ENCODE results near the gene MAML3.

Gene MAML3

GRCh38 chr4:140156529-140157171 is 2.7 kb upstream of the MAML3 start:
- no peak for DNase-seq (ENCODE audit: low read depth)

GRCh38 chr4:140154572-140154891 is 548 bp upstream of the MAML3 start:
- DNase-seq (ENCODE audit: low read depth), result no peak

DNA sequence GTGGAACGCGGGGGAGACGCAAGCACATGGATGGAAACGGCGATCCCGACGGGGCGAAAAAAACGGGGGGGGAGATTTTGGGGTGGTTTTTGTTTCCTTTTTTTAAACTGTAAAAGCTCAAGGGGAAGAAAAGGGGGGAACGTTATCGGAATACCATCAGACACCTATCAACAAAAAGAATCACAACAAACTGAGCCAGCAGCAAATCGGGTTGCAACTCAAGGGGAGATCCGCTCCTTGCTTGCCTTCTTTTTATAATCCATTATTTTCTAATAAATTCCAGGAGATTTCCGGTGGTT is 616 bp downstream of the MAML3 start:
- DNase-seq (ENCODE audit: low read depth), result no peak

DNA sequence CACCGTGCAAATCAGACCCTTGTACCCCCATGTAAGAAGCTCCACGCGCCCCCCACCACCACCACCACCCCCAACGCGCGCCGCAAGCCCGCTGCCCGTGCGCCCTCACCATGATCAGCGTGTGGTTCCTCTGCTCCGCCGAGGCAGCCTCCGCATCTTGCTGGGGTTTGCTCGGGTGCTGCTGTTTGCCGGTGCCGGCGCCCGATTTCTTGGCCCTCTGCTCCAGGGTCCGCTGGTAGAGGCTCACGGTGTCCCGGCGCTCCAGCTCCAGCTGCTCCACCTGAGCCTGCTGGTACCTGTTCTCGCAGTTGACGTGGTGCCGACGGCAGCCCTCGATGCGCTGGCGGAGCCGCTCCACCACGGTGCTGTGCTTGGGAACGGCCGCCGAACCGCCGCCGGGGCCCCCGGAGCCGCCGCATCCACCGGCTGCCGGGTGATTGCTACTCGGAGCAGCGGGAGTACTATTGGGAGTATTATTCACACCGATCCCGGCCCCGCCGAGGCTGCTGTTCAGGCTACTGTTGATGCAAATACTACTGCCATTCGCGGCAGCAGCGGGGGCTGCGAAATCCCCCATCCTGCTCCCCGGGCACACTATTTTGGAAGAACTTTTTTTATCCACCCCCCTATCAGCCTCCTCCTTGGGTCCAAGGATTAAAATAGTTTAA is 1.1 kb downstream of the MAML3 start:
- no peak for DNase-seq (ENCODE audit: low read depth)

GRCh38 chr4:140152013-140152703 is 1.8 kb downstream of the MAML3 start:
- no peak for DNase-seq (ENCODE audit: low read depth)

GRCh38 chr4:140151699-140152012 is 2.3 kb downstream of the MAML3 start:
- DNase-seq (ENCODE audit: low read depth), result no peak

DNA sequence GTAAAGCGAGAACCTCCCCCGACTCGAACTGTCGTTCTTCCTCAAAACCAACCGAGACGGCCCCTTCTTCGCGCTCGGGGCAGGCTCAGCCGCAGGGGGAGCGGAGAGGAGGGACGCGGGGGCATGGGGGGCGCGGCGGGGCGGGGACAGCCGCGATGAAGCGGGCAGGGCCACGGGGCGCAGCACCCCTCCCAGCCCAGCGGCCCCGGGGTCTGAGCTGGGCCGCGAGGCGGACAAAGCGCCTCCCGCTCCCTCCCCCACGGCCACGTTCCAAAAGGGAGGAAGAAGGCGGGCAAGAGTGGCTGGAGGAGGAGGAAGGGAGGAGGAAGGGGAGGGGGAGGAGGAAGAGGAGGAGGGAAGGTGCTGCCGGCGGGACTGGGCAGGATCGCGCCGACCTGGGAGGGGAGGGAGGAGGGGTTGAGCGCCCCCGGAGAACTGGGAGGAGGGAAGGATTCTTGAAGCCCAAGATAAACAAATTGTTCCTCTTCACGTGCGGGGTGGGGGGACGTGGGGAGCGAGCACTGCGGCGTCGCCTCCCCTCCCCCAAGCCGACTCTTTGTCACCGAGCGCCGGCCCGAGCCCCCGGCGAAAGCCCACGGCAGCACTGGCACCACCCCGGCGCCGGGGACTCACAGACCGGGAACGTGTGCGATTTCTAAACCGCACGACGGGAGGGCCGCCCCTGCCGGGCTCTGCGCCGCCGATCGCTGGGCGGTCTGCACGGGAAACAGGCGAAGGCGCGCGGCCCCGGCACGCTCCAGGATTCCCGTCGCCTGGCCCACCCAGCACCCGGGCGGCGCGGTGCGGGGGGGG is 2.9 kb downstream of the MAML3 start:
- DNase-seq (ENCODE audit: low read depth), result peak; percentile 89

DNA sequence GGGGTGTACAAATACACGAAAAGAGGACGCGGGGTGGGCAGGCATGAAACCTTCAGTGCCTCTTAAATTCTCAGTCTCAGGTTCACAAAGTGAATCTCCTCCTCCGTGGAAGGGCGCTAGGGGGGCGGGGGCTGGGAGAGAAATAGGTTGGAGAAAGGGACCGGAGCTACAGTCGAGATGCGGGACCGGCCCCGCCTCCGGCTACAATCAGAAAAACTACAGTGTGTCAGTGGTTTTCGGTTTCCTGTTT is 3.4 kb downstream of the MAML3 start:
- no peak for DNase-seq (ENCODE audit: low read depth)

DNA sequence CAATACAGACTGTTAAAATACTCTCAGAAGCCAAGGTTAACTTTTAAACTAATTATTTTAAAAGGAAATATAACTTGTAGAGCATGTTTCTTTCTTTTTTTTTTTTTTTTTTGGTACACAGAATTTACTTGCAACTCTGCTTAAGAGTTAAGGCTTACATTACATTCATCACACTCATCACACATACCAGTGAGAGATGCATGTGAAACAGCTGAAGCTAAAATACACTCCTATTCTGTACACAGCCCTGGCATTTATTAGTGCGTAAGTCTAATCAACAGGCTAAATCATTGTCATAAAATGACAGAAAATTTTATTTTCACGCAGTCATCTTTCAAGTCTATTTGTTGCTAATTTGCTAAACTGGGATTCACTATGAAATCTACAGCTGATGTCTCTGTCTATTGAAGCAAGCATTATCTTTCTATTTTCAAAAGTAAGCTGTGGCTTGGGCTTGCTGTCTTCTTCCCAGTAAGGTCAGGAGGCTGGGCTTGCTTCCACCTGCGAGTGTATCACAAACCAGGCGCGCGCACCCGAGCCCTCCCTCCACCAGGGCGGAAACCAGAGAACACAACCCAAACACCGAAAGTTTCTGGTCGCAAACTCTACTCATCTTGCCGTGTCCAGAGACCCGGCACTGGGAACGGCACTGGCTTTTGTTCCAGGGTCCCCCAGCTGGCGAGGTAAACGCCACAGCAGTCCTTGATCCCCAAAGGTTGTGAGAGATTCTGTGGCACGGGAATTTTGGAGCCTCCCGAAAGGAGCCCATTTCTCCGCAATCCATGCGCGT is 3.9 kb downstream of the MAML3 start:
- no peak for DNase-seq (ENCODE audit: low read depth)

GRCh38 chr4:140144050-140144449 is 9.9 kb downstream of the MAML3 start:
- no peak for DNase-seq (ENCODE audit: low read depth)

GRCh38 chr4:140141210-140141835 is 12.7 kb downstream of the MAML3 start:
- no peak for DNase-seq (ENCODE audit: low read depth)

- DNase-seq (ENCODE audit: low read depth), result no peak
Observed at GRCh38 chr4:140140566-140140965, 13.4 kb downstream of the MAML3 start.

DNA sequence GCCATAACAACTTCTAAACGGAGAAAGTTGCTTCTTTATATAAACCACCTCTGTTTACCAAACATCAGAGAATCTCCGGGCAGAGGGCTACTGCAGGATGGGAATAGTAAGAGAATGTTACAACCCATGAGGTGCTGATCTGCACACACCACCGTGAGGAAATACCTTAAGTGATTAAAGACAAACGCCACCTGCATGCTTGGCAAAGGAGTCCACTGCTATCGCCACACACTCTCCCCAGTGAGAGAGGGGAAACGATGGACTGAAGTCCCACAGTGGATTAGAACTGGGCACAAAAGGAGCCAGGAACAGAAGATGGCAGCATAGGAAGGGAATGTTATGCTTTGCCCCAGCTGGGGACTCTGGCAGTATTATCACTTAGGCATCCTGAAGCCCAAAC is 15.6 kb downstream of the MAML3 start:
- no peak for DNase-seq (ENCODE audit: low read depth)

GRCh38 chr4:140137671-140138070 is 16.3 kb downstream of the MAML3 start:
- no peak for DNase-seq (ENCODE audit: low read depth)

- no peak for DNase-seq (ENCODE audit: low read depth)
Observed at GRCh38 chr4:140136509-140136908, 17.5 kb downstream of the MAML3 start.

- no peak for DNase-seq (ENCODE audit: low read depth)
Observed at GRCh38 chr4:140135529-140136088, 18.4 kb downstream of the MAML3 start.

GRCh38 chr4:140134746-140135425 is 19.1 kb downstream of the MAML3 start:
- DNase-seq (ENCODE audit: low read depth), result no peak

DNA sequence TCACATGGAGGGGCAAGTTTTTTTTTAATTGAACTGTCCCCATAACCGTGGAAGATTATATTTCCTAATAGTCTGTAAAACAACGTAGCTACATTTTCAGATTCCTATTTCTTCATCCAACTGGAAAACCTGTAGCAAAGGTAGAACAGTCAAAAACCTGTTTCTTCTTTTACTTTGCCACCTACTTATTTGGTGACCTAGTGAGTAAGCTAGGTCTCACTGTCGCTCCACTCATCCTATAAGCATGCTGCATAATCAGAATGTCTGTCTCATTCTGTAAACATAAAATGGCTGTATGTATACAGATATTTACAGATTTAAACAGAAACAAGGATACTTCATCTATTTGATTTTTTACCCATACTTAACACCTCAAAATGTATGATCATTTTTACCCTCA is 20.4 kb downstream of the MAML3 start:
- DNase-seq (ENCODE audit: low read depth), result no peak

DNA sequence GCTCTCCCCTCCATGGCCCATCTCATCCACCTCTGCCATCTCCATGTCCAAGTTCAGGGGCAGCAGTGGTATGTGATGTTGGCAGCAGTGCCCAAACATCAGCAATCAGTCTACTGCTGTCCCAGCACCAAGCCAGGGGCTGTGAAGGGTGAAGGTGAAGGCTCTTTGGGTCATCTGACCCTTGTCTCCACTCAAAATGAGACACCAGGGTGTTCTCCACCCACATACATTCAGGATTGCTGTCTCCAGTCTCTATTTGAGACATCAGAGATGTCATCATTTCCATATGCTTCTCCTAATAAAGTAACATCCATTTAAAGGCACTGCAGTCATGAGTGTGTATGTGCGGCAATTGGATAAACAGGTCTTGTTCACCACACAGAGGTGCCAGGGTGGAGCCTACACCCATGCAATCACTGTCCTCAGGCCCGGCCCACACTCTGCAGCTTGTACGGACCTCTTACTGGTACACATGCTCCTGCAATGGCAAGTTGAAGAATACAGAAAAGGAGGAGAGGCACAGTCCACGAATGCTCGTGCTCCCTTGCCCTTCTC is 22.2 kb downstream of the MAML3 start:
- no peak for DNase-seq (ENCODE audit: low read depth)

GRCh38 chr4:140130677-140131076 is 23.3 kb downstream of the MAML3 start:
- DNase-seq (ENCODE audit: low read depth), result no peak

- DNase-seq (ENCODE audit: low read depth), result no peak
Observed at GRCh38 chr4:140127422-140127821, 26.6 kb downstream of the MAML3 start.

Measured in fibroblast of the conjunctiva (primary cell).